ENCODE data around the gene RPS15. TPM values are rescaled to one million over a fixed set of nuclear protein-coding genes. Genes with fewer than 3 reads are reported as not detected.
A peak's percentile ranks its signal among the peaks of the same experiment; 100 is the strongest.

RPS15 gene
- total and polyA plus RNA-seq, 2 of the 13 experiments (the other 11 are each of a cell fraction or from before 2014, with no cell fraction given) = 695 to 1,411 TPM

DNA sequence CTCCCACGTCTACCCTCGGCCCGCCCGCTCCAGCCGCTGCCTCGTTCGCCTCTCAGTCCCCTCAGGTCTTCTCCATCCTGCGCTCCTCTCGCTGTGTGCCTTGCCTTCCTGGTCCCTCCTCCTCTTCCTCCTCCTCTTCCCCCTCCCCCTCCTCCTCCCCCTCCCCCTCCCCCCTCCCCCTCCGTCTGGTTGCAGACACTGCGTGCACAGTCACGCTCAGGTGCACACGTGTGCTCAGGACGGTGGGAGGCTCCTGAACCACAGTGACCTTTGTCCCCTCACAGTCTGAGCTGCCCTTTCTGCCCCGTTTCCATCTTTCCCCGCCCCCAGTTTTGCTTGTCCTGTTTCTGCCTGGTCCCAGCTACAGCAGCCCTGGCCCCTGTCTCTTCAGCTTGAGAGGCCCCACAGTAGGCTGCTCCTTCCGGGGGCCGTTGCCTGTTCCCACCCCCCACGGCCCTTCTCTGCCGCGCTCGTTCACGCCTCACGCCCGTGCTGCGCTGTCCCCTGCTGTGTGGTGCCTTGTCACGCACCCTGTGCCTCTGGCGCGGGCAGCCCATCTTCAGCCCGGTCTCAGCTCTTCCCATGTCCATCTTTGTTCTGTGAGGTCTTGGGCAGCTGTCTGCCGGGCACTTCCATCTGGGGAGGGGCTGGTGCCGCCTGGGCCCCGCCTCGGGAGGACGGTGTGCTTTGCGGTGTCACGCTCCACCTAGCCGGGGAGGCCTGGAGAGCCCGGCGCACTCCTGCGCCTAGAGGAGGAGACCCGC lies 13.8 kb upstream of the RPS15 start (continued):
- TF ChIP-seq, protein P1, sequence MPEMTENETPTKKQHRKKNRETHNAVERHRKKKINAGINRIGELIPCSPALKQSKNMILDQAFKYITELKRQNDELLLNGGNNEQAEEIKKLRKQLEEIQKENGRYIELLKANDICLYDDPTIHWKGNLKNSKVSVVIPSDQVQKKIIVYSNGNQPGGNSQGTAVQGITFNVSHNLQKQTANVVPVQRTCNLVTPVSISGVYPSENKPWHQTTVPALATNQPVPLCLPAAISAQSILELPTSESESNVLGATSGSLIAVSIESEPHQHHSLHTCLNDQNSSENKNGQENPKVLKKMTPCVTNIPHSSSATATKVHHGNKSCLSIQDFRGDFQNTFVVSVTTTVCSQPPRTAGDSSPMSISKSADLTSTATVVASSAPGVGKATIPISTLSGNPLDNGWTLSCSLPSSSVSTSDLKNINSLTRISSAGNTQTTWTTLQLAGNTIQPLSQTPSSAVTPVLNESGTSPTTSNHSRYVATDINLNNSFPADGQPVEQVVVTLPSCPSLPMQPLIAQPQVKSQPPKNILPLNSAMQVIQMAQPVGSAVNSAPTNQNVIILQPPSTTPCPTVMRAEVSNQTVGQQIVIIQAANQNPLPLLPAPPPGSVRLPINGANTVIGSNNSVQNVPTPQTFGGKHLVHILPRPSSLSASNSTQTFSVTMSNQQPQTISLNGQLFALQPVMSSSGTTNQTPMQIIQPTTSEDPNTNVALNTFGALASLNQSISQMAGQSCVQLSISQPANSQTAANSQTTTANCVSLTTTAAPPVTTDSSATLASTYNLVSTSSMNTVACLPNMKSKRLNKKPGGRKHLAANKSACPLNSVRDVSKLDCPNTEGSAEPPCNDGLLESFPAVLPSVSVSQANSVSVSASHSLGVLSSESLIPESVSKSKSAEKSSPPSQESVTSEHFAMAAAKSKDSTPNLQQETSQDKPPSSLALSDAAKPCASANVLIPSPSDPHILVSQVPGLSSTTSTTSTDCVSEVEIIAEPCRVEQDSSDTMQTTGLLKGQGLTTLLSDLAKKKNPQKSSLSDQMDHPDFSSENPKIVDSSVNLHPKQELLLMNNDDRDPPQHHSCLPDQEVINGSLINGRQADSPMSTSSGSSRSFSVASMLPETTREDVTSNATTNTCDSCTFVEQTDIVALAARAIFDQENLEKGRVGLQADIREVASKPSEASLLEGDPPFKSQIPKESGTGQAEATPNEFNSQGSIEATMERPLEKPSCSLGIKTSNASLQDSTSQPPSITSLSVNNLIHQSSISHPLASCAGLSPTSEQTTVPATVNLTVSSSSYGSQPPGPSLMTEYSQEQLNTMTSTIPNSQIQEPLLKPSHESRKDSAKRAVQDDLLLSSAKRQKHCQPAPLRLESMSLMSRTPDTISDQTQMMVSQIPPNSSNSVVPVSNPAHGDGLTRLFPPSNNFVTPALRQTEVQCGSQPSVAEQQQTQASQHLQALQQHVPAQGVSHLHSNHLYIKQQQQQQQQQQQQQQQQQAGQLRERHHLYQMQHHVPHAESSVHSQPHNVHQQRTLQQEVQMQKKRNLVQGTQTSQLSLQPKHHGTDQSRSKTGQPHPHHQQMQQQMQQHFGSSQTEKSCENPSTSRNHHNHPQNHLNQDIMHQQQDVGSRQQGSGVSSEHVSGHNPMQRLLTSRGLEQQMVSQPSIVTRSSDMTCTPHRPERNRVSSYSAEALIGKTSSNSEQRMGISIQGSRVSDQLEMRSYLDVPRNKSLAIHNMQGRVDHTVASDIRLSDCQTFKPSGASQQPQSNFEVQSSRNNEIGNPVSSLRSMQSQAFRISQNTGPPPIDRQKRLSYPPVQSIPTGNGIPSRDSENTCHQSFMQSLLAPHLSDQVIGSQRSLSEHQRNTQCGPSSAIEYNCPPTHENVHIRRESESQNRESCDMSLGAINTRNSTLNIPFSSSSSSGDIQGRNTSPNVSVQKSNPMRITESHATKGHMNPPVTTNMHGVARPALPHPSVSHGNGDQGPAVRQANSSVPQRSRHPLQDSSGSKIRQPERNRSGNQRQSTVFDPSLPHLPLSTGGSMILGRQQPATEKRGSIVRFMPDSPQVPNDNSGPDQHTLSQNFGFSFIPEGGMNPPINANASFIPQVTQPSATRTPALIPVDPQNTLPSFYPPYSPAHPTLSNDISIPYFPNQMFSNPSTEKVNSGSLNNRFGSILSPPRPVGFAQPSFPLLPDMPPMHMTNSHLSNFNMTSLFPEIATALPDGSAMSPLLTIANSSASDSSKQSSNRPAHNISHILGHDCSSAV (CRISPR knock-in tag; IDR thresholded peaks at IDR 0.05; ENCODE audit: borderline replicate concordance) = no peak
- TF ChIP-seq SRY (CRISPR knock-in tag; IDR thresholded peaks at IDR 0.05) = 0 out of 2 replicates have a peak, but pooled peaks have one; percentile 70
- TF ChIP-seq, protein P2, sequence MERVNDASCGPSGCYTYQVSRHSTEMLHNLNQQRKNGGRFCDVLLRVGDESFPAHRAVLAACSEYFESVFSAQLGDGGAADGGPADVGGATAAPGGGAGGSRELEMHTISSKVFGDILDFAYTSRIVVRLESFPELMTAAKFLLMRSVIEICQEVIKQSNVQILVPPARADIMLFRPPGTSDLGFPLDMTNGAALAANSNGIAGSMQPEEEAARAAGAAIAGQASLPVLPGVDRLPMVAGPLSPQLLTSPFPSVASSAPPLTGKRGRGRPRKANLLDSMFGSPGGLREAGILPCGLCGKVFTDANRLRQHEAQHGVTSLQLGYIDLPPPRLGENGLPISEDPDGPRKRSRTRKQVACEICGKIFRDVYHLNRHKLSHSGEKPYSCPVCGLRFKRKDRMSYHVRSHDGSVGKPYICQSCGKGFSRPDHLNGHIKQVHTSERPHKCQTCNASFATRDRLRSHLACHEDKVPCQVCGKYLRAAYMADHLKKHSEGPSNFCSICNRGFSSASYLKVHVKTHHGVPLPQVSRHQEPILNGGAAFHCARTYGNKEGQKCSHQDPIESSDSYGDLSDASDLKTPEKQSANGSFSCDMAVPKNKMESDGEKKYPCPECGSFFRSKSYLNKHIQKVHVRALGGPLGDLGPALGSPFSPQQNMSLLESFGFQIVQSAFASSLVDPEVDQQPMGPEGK (CRISPR knock-in tag; IDR thresholded peaks at IDR 0.05) = peak; percentile 99
- TF ChIP-seq XRCC5 (optimal IDR thresholded peaks at IDR 0.05; ENCODE audit: low read length) = no peak
- no peak for TF ChIP-seq MZF1 (CRISPR knock-in tag; IDR thresholded peaks at IDR 0.05; ENCODE audit: borderline replicate concordance)
- TF ChIP-seq ZNF33B (CRISPR knock-in tag; IDR thresholded peaks at IDR 0.05) = no peak
- TF ChIP-seq, protein P3, sequence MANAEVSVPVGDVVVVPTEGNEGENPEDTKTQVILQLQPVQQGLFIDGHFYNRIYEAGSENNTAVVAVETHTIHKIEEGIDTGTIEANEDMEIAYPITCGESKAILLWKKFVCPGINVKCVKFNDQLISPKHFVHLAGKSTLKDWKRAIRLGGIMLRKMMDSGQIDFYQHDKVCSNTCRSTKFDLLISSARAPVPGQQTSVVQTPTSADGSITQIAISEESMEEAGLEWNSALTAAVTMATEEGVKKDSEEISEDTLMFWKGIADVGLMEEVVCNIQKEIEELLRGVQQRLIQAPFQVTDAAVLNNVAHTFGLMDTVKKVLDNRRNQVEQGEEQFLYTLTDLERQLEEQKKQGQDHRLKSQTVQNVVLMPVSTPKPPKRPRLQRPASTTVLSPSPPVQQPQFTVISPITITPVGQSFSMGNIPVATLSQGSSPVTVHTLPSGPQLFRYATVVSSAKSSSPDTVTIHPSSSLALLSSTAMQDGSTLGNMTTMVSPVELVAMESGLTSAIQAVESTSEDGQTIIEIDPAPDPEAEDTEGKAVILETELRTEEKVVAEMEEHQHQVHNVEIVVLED (CRISPR knock-in tag; IDR thresholded peaks at IDR 0.05; ENCODE audit: borderline replicate concordance) = peak; percentile 74
- 0 out of 2 replicates have a peak, but pooled peaks have one; percentile 27 for TF ChIP-seq ZNF607 (CRISPR knock-in tag; IDR thresholded peaks at IDR 0.05; ENCODE audit: borderline replicate concordance)
- no peak for TF ChIP-seq ZNF674 (CRISPR knock-in tag; IDR thresholded peaks at IDR 0.05; ENCODE audit: low read depth)
- TF ChIP-seq NPAS2 (CRISPR knock-in tag; IDR thresholded peaks at IDR 0.05; ENCODE audit: borderline replicate concordance) = no peak
- no peak for TF ChIP-seq SUZ12 (IDR thresholded peaks at IDR 0.05; ENCODE audit: low read depth, low read length)
- TF ChIP-seq ARHGAP35 (CRISPR knock-in tag; IDR thresholded peaks at IDR 0.05; ENCODE audit: borderline replicate concordance) = no peak
- TF ChIP-seq ZFP1 (CRISPR knock-in tag; IDR thresholded peaks at IDR 0.05) = no peak
- TF ChIP-seq ZFAT (CRISPR knock-in tag; conservative IDR thresholded peaks at IDR 0.05) = no peak
- TF ChIP-seq HDAC2 (CRISPR knock-in tag; IDR thresholded peaks at IDR 0.05) = peak; percentile 58
- TF ChIP-seq RFX1 (IDR thresholded peaks at IDR 0.05) = no peak
- no peak for TF ChIP-seq STAG1 (CRISPR knock-in tag; IDR thresholded peaks at IDR 0.05)
- no peak for TF ChIP-seq RBM22 (optimal IDR thresholded peaks at IDR 0.05; ENCODE audit: low read length)
- TF ChIP-seq ZFP36L1 (CRISPR knock-in tag; IDR thresholded peaks at IDR 0.05) = no peak
